HG02970 (cell line): Measurements from ENCODE around the gene MAD1L1.
"Not testable (repeated sequence)": the region's sequence is repeated elsewhere in the genome, so short reads cannot be mapped to it uniquely, and the experiment has no call there.

Experiments
- ATAC-seq: cut with Tn5 transposase; IDR thresholded peaks from one replicate; pipeline ENCODE4 v1.9.1; 2021; ENCODE audit warnings: mild to moderate bottlenecking, moderate library complexity, moderate number of reproducible peaks; ENCODE audit not compliant: unreplicated experiment, low FRiP score

The MAD1L1 gene

DNA sequence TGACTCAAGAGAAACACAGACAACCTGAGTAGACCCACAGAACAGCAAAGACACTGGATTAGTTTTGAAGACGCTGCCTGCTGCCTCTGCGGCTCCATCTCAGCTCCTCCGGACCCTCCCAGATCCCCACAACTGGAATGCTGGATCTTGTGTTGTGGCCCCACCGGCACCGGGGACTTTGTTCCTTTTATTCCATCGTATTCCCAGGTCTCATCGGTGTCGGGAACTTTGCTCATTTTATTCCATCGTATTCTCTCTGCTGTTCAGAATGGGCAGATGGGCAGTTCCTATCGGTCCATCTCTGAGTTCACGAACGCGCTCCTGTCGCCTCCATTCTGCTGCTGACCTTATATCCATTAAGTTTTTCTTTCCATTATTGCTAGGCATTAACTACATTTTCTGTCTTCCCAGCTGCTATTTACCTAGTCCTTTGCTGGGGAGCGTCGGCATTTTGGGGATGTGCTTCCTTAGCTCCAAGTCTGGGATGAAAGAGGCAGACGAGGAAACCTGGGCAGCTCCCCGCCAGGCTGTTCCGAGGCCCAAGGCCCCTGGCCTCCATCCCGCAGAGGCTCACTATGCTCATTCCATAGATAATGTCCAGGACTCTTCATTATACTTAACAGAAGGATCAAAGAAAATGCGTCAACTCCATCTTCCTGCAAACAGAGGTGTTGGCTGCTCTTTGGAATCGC, 192.4 kb downstream of the MAD1L1 start:
- ATAC-seq, result no peak

DNA sequence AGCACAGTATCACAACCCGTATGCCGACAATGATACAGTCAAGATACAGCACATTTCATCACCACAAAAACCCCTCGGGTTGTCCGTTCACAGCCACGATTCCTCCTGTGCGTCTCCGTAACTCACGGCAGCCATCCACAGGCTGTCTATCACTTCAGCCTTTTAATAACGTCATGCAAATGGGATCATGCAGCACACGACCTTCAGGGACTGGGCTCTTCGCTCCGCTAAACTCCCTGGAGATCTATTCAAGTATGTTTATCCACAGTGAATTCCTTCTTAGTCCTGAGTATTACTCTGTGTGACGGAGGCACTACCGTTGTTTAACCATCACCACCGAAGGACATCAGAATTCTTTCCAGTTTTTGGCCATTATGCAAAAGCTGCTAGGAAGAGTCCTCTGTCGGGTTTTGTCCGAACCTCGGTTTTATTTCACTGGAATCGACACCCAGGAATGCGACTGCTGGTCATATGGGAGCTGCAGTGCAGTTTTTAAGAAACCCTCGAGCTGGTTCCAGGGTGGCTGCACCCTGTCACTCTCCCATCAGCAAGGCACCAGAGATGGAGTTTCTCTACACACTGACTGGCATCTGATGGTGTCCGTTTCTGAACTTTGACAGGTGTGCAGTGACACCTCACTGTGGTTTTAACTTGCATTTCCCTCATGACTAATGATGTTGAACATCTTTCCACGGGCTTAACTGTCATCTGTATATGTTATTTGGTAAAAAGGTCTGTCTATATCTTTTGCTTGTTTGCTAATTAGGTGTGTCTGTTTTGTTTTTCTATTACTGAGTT, 193.6 kb downstream of the MAD1L1 start:
- ATAC-seq, result no peak

DNA sequence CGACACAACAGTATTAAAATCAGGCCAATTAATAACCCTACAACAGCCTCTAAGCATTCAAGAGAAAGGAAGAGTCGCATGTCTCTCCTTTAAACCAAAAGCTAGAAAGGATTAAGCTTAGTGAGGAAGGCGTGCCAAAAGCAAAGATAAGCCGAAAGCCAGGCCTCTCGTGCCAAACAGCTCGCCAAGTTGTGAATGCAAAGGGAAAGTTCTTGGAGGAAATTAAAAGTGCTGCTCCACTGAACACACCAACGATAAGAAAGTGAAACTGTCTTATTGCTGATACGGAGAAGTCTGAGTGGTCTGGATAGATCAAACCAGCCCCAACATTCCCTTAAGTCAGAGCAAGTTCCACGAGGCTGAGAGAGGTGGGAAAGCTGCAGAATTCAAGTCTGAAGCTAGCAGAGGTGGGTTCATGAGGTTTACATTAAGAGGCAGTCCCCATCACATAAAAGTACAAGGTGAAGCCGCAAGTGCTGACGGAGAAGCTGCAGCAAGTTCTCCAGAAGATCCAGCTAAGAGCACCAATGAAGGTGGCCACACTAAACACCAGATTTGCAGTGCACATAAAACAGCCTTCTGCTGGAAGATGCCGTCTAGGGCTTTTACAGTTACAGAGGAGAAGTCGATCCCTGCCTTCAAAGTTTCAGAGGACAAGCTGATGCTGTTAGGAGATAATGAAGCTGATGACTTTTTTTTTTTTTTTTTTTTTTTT, 194.8 kb downstream of the MAD1L1 start:
- ATAC-seq, result no peak

DNA sequence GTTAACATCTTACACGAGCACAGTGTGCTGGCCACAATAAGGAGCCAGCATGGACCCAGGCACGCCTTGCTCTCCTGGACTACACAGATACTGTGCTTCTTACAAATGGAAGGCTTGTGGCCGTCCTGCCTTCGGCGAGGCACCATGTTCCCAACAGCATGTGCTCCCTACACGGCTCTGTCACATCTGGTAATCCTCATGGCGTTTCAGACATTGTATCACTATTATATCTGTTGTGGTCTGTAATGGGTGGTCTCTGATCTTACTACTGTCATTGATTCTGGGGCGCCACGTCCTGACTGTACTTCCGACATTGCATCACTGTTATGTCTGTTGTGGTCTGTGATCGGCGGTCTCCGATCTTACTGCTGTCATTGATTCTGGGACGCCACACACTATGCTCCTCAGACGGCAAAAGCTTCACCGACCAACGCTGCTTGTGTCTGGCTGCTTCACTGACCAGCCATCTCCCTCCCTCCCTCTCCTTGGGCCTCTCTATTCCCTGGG, 195.4 kb downstream of the MAD1L1 start:
- ATAC-seq, result no peak

DNA sequence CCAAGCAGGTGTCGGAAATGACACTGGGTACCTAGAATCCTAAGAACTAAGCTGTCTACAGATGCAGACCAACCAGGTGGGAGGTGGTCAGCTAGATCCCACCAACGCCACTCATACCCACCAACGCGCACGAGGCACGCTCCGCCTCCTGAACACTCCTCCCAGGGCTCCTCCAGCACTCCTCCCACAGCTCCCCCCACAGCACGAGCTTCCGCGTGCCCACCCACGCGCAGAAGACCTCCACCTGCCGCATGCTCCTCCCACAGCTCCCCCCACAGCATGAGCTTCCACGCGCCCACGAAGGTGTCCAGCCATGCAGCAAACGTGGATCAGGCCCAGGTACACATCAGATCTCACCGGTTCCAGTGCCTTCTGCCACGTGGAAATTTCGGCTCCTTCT, 196.0 kb downstream of the MAD1L1 start:
- ATAC-seq, result no peak

DNA sequence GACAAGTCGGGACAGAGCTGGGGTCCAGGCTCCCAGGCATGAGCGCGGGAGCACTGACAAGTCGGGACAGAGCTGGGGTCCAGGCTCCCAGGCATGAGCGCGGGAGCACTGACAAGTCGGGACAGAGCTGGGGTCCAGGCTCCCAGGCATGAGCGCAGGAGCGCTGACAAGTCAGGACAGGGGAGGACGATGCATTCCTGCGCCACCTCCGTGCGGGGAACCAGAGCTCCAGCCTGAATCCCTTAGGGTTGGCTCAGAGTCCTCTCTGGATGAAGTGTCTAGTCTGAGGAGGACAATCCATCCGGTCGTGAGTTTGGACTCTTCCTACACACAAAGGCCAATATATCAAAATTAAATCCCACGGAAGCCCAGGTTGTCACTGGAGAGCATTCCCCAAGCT, 196.5 kb downstream of the MAD1L1 start:
- ATAC-seq, result not testable (repeated sequence)

DNA sequence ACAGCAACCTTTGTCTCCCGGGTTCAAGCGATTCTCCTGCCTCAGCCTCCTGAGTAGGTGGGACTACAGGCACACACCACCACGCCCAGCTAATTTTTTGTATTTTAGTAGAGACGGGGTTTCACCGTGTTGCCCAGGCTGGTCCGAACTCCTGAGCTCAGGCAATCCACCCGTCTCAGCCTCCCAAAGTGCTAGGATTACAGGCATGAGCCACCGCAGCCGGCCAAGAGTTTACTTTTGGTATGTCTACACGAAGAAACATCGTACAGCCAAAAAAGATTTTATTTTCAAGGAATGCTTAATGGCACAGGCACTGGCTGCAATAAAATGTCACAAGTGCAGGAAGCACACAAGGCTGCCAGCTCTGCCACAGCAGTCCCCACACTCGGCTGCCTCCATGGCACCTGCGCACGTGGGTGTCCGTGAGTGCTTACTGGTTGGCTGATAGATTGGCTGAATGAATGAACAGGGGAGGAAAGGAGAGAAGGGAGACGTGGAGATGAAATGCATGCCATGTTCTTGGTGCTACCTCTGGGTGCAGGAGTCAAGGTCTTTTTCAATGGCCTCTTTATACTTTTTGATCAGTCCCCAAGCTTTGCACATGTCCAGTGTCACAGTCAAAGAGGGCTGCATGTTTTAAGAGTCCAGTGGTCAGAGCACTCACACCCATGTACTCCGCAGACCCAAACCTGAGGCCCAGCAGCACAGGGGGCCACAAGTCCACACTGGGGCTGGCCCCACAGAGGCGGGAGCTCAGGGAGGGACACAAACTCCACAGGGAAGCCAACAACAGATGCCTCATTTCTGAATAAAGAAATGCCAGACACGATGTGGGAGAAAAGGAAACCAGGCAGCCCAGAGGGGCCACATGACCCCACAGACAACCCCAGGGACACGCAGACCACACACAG, 198.2 kb downstream of the MAD1L1 start:
- no peak for ATAC-seq

DNA sequence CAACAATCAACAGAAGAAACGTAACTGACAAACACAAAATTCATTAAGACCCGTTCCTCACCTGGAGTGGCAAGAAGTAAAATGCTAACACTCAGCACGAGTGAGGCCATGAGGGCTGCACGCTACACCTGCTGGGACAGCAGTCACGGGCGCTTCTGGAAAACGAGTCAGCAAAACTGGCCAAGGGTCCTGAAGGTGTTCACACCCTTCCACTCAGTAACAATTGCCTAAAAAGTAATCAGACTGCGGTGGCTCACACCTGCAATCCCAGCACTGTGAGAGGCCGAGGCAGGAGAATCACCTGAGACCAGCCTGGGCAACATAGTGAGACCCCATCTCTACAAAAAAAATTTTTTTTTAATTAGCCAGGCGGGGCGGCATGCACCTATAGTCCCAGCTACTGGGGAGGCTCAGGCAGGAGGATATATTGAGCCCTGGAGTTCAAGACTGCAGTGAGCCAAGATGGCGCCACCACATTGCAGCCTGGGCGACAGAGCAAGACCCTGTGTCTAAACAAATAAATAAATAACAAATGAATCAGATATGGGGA, 199.1 kb downstream of the MAD1L1 start:
- ATAC-seq, result no peak

DNA sequence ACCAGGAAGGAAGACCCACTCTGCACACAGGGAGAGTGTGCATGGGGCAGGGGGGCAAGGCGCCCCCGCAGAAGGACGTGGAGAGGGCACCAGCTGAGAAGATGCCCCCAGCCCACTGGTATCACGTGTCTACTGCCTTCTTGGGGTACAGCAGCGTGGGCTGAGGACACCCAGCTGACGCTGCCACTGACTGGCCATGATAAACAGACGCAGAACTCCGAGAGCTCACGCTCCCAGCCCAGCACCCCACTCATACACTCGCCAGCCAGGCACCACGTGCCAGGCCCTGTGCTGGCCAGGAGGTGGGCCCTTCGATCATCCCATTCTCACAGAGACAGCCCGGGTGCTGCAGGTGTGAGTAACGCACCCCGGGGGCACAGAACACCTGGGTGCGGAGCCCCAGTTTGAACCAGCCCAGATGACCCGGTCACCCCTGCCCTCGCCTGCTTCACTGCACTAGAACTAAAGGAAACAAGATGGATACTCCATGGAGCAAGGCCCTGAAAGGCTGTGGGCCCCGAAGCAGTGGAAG, 199.8 kb downstream of the MAD1L1 start:
- no peak for ATAC-seq

DNA sequence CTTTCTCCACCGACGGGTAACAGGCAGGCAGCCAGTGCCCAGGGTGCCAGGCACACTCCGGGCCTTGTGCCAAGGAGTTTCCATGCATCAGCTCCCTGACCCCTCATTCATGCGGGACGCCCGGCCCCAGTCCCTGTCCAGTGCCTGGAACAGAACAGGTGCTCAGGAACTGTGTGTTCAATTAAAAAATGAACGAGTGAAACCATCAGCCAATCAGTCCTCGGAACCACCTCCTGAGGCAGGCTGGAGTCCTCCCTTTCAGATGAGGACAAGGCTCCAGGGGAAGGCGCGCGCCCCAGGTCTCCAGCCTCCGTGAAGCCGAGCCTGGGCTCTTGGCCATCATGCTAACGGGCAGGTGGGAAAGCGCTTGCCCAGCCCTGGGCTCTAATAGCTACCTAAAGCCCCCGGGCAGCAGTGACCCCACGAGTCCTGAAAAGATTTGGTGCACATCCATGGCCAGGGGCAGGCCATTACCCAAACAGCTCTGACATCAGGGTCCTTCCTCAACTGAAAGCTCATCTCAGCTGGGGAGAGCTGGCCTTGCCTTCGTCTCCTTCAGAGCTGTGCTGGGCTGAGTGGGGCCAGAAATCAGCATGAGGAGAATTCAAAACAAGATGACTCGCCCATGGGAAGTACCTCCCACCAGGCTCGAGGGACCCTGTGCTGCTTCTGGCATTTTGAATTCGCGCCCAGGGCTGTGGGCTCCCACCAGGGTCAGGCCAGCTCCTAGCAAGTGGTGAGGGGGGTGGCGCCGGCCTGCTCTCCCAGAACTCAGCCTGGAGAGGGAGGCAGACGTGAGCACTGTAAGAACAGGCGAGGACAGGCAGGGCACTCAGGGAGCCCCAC, 200.5 kb downstream of the MAD1L1 start:
- no peak for ATAC-seq

DNA sequence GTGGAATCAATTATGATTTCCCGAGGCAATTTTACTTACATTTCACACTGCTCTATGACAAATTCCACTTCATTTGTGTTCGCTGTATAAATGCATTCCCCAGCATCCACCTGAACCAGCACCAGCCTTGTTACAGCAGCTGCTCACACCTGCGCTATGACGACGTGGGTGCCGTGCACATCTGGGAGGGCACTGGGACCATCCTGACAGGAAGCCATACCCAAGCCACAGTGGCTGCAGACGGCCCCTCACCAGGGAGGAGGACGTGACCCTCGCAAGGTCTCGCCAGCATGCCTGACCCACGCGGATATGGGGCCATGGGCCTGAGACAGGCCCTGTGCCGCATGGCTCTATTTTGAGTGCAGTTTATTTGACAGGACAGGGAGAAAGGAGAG, 201.3 kb downstream of the MAD1L1 start:
- no peak for ATAC-seq

DNA sequence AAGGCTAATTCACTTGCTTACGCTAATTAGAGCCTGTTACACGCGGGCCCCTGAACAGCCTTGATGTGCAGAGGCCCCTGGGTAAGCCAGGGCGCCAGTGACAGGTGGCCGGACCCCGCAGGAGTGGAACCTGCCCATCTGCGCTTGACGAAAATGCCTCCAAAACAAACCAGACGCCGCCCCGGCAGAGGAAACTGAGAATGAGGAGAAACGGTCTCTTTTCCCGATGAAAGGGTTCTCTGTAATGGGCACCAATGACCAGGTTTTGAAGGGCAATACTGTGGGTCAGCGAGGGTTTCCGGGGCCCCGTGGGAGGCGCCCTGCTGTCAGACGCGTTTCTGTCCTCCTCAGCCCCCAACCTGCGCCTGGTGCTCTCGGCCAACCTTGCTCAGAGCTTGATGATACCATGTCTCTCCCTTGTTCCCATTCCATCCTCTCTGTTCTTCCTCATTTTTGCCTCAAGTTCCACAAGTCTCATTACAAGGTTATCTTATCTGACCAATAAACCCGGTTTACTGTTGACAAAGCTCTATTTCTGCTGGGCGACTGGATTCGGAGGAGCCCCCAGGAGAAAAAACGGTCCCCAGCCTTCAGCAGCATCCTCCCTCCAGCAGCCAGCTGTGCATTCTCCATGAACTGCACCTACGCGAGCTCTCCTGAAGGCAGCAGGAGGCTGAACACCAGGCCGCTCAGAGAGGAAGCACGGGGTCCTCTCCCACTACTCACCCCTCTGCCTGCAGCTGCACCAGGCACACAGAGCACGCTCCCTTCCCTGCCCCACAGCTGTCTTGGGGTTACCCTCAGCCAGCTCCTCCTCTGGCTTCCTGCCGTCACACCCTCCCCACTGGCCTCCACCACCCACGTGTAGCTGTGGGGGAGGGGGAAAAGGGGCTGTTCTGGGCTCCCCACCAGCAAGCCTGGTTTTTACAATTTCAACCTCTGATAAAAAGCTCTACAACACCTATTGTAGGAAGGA, 202.0 kb downstream of the MAD1L1 start:
- no peak for ATAC-seq

DNA sequence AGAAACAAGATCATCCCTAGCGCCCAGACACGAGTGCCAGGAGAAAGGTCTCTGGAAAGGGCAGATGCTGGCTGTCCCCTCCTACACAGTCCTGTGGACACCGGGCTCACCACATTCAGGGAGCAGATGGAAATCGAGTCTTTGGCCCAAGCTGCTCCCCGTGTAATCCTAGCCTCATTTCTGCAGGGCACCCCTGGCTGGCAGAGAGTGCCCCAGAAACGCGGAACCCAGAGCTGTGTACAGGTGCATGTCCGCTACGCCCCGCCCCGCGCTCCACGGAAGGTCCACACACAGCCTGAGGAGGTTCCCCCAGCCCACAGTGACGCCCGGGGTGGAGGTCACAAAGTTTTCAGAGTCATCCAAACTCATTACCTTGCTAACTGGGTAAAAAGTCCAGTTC, 202.8 kb downstream of the MAD1L1 start:
- no peak for ATAC-seq

DNA sequence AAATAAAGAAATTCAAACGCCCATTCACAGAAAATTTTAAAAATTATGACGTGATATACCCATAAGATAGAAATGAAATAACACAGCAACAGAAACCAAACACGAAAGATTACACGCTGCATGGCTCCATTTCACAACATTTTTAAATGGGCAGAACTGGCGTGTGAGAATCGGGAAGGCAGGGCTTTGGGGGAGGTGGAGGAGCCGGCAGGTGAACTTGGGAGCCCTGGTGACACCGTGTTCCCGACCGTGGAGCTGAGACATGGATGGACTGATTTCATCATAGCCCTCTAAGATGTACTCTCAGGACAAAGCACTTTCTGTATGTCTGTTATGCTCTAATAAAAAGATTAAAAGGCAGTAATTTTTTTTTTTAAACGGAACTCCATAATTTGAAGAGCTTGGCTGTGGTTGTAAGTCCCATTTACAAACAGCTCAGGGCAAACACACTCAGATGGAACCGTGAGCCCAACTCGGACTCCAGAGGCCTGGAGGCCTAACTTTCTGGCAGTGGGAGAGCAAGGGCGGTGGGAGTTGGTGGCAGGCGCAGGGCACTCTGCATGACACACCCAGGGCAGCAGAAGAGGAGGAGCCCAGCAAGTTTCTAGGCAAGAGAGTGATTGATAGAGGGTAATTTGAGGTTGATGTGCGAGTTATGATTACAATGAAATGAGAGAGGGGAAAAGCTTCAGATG, 203.4 kb downstream of the MAD1L1 start:
- ATAC-seq, result no peak

DNA sequence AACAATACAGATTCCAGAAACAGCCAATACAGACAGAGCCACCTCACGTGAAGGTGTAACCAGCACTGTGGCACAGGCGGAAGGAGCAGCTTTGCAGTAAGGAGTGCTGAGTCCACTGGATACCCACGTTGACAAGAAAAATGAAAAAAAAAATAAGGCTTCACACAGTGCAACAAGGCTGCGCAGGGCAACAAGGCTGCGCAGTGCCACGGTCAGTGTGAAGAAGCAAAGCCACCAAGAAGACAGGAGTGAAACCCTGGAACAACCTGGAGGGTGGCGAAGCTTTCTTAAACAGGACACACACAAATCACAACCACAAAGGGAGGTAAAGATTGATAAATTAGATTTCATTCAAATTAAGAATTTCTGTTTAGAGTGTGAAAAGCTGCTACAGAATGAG, 204.0 kb downstream of the MAD1L1 start:
- no peak for ATAC-seq

DNA sequence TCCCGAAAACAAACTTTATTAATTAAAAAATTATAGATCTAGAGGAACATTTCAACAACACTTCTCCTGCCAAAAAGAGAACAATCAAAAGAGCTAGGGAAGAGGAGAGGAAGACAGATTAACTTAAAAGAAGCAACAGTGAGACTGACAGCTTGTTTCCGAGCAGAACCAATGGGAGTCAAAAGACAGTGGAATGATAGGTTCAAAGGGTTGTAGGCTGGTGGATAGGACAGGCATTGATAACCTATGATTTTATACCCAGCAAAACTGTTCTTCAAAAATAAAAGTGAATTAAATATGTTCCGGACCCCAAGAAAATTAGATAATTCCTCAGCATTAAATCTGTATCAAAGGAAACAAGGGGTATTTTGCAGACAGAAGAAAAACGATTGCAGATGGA, 207.6 kb downstream of the MAD1L1 start:
- no peak for ATAC-seq

DNA sequence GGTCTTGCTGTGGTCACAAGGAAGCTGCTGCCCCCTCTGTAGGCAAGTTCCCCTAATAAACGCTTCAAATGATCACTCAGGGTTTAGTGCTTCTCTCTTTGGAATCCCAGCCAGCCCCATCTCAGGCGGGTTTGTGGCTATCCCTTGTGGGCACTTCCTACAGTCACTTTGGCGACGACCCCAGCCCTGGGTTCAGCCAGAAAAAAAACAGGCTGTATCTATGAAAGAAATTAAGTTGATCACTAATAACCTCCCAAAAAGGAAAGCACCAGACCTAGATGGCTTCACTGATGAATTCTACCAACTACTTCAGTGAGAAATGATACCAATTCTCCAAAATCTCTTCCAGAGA, 208.2 kb downstream of the MAD1L1 start:
- ATAC-seq, result no peak
